ENCODE measurements around the gene POLR2C.
"Not testable (repeated sequence)": the region's sequence is repeated elsewhere in the genome, so short reads cannot be mapped to it uniquely, and the experiment has no call there.

Gene POLR2C

DNA sequence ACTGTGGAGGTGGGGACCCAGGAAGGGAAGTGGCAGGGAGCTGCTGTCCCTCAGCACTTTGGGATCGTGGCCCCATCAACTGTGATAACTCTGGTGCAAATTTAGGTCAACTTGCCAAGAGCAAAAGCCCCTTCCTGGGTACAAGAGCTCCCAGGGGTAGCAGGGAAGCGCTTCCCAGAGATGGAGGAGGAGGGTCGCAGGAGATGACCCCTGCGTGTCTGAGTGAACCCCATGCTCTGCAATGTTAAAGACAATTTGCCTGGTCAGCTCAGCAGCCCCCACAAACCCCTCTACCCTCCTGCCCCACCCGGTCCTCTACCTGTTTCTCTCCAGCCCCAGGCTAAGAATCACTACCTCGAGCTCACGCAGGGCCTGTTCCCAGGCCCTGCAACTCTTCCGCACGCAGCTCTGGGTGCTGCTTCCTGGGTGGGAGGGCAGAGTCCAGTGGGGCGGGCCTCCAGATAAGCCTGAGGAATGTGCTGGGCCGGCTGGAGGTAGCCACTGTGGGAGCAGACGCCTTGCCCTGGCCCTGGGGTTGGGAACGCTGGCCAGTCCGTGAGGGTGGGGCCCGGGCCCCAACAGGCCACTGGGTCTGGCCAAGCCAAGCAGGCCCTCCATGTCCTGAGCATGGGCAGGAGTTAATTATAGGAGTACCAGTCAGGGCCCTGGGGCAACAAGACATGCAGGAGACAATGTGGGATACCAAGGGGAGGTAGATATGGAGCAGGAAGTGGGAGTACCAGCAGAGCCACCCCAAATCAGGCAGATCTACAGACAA lies 17.7 kb downstream of the POLR2C start:
- DNase-seq (ENCODE audit: low spot score) = no peak

DNA sequence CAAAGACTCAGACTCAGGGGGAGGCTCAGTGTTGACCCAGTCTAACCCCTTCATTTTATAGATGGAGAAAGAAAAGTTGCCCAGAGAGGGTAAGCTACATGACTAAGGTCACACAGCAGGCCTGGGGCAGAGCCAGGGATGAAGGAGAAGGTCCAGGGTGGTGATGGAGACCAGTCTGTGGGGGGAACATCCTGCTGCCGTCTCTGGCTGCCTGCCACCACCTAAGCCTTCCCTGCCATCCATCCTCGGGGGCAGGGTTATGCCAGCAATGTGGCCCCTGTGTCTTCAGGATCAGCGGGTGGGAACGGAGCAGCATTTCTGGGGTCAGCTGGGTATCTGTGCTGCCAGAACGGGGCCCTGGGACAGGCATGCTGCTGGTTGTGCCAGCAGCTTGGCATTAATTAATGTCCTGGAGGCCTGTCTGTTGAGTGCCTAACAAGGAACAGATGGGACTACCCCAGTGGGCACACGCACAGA lies 18.3 kb downstream of the POLR2C start:
- DNase-seq (ENCODE audit: low spot score) = no peak

DNA sequence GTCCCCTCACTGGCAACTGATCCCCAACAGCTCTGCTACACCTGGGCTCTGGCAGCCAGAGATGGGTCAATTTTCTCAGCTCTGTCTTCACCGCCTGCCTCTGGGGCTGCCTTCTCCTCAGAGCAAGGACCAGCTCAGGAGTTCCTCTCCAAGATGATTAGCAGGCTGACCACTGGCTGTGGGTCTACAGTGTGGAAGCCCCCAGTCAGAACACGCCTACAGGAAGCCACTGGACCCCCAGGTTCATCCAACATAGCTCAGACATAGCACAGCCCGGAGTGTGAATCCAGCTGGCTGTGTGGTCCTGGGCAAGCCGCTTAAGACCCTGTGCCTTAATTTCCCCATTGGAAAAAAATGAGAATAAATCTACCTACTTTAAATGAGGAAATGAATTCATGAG lies 18.9 kb downstream of the POLR2C start:
- no peak for DNase-seq (ENCODE audit: low spot score)

- DNase-seq (ENCODE audit: low spot score) = no peak
Observed at GRCh38 chr16:57482845-57483545, 20.5 kb downstream of the POLR2C start.

GRCh38 chr16:57483725-57484514 lies 21.4 kb downstream of the POLR2C start:
- no peak for DNase-seq (ENCODE audit: low spot score)

DNA sequence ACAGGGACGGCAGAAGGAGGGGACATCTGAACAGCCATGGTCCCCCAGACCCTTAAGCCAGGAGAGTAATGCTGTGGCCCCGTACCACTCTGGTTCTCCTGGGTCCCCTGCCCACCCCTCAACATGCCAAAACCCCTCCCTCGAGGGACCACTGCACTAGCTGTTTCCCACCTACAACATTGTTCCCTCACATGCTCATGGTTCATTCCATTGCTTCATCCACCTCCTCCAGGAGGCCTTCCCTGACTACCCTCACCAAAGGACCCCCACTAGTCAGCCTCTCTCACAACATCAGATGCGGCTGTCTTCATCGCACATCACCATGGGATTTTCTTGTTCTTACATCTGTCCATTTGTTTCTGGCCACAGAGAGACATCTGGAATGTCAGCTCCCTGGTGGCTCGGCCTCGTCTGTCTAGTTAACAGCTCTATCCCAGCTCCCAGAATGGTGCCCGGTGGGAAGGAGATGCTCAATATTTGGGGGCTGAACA lies 22.1 kb downstream of the POLR2C start:
- no peak for DNase-seq (ENCODE audit: low spot score)

GRCh38 chr16:57485091-57485915 lies 22.8 kb downstream of the POLR2C start:
- no peak for DNase-seq (ENCODE audit: low spot score)

DNA sequence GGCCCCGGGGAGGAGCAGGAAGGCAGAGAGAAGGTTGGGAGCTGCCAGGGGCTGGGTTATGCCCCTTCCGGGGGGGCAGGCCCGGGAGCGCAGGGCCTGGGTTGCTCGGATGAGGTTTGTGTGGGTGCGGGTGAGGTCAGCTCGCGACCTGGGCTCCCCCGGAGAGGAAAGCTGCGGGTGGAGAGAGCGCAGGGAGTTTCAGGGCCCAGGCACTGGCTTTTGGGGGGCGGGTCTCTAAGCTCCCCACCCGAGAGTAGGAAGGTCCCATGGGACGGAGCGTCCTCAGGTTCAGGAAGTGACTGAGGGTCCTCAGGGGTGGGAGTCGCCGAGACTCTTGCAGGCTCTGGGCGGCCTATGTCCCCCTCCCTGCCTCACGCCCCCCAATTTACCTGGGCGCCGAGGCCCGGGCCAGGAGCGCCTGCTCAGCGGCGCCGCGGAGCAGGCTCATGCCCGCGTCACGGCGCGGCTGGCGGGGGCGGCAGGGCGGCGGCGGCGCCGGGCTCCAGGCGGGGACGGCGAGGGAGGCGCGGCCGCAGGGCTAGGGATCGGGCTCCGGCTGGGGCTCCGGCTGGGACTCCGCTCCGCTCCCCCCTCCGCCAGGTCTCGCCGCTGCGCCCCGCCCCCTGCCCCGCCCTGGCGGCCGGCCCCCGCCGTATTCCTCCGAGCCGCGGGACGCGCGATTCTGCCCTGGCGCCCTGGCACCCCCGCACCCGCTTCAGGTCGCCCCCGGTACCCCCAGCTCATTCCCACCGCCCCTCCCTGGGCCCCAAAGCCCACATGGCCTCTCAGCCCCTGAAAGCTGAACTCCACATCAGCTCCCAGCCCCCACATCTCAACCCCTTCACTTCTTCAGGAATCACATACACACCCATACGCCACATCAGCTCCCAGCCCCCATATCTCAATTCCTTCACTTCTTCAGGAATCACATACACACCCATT lies 23.7 kb downstream of the POLR2C start, which contains the start of gene DOK4:
DOK4 (minus strand) TSS at position 578 of the 942 bp plus-strand sequence. CDS start 6,986 bp downstream, outside the sequence.
- DNase-seq (ENCODE audit: low spot score) = peak; percentile 97

- DNase-seq (ENCODE audit: low spot score) = peak; percentile 25
Observed at GRCh38 chr16:57486858-57487834, 24.7 kb downstream of the POLR2C start.

DNA sequence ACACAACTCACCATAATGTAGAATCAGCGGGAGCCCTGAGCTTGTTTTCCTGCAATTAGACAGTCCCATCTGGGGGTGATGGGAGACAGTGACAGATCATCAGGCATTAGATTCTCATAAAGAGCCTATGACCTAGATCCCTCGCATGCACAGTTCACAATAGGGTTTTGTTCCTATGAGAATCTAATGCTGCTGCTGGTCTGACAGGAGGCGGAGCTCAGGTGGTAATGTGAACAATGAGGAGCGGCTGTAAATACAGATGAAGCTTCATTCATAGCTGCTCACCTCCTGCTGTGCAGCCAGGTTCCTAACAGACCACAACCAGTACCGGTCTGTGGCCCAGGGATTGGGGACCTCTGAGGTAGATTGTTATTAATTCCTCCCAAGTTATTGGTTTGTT lies 26.8 kb downstream of the POLR2C start:
- no peak for DNase-seq (ENCODE audit: low spot score)

GRCh38 chr16:57493767-57494166 lies 31.3 kb downstream of the POLR2C start:
- no peak for DNase-seq (ENCODE audit: low spot score)

DNA sequence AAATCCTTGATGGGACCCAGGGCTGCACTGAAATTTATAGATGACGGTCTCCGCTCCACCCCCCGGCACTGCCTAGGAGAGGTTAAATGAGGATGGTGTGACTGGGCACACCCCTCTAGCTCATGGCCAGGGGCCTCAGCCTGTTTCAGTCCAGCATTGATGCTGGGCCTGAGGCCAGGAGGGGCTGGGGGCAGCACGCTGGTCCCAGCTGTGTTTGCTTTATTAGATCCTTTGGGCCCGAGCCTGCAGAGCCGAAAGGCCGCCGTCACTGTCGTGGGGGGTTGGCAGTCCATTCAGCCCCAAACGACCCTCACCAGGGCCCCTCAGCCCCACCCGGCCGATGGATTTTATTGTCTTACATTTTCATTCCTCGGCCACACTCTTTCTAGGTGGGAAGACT lies 34.6 kb downstream of the POLR2C start:
- no peak for DNase-seq (ENCODE audit: low spot score)

DNA sequence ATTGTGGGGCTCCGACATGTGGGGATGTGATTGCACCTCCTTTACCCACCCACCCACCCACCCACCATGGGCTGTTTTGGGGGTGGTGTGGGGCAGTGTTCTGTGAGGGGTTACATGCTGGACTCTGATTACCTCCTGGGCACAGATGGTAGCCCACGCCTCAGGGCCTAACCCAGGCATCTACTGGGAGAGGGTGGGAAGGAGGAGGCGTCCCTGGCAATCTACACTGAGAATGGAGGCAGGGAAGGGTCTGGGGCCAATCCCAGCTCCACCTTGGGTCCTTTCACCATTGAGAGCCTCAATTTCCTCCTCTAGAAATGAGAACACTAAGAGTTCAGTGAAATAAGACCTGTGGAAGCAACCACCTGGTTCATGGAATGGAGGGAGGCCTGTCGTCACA lies 35.6 kb downstream of the POLR2C start:
- DNase-seq (ENCODE audit: low spot score) = no peak

DNA sequence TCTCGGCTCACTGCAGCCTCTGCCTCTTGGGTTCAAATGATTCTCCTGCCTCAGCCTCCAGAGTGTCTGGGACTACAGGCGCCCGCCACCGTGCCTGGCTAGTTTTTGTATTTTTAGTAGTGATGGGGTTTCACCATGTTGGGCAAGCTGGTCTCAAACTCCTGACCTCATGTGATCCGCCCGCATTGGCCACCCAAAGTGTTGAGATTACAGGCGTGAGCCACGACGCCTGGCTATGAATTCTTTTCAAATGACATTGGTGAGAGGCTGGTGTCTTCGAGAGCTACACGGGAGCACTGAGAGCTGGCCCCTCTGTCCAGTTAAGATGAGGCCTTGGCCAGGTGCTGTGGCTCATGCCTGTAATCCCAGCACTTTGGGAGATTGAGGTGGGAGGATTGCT lies 37.5 kb downstream of the POLR2C start:
- DNase-seq (ENCODE audit: low spot score) = not testable (repeated sequence)

GRCh38 chr16:57500578-57501111 lies 38.2 kb downstream of the POLR2C start:
- peak; percentile 10 for DNase-seq (ENCODE audit: low spot score)

DNA sequence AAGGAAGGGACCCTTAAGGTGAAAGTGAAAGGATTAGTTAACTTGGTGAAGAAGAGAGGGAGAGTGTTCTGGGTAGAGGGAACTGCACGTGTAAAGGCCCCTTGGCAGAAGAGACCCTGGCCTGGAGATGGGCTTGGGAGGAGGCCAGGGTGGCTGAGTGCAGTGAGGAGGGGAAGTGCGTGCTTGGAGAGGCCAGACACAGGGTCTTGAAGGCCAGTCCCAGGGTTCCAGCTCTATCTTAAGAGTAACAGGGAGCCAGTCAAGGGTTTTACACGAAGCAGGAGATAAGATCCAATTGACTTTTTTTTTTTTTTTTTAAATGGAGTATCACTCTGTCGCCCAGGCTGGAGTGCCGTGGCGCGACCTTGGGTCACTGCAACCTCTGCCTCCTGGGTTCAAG lies 39.0 kb downstream of the POLR2C start:
- DNase-seq (ENCODE audit: low spot score) = no peak

- DNase-seq (ENCODE audit: low spot score) = no peak
Observed at GRCh38 chr16:57502048-57502775, 39.7 kb downstream of the POLR2C start.

- DNase-seq (ENCODE audit: low spot score) = no peak
Observed at GRCh38 chr16:57503366-57503765, 40.9 kb downstream of the POLR2C start.

All from D341Med (cell line).